Skeletal muscle satellite cell (primary cell): Measurements from ENCODE around the gene INPP5A.

Experiments used
- H3K27me3 ChIP-seq: 2 replicates; pipeline ENCODE4 v1.7.0; 2013; ENCODE audit warnings: low read length; ENCODE audit not compliant: control insufficient read depth, insufficient read depth
- H3K36me3 ChIP-seq: 2 replicates; pipeline ENCODE4 v1.7.0; 2013; ENCODE audit warnings: mild to moderate bottlenecking, control low read depth, low read length; ENCODE audit not compliant: insufficient read depth
- H3K4me1 ChIP-seq: 2 replicates; pipeline ENCODE4 v1.7.0; 2013; ENCODE audit warnings: low read length; ENCODE audit not compliant: control insufficient read depth, insufficient read depth
- H3K4me2 ChIP-seq: 2 replicates; pipeline ENCODE4 v1.7.0; 2013; ENCODE audit warnings: mild to moderate bottlenecking, low read length
- H3K4me3 ChIP-seq: 2 replicates; pipeline ENCODE4 v1.7.0; 2013; ENCODE audit warnings: low read length
- H3K9ac ChIP-seq: 2 replicates; pipeline ENCODE4 v1.7.0; 2013; ENCODE audit warnings: mild to moderate bottlenecking, low read depth, low read length, moderate library complexity
- H3K9me3 ChIP-seq: replicated peaks from 2 replicates; pipeline ENCODE4 v1.7.0; 2013; ENCODE audit warnings: mild to moderate bottlenecking, control low read depth, low read length

The INPP5A gene

GRCh38 chr10:132809232-132810140 lies 271.9 kb downstream of the INPP5A start:
- Histone ChIP-seq H3K4me1 (no peaks in the 10 kb centered on the region), H3K9ac (no peak overlapping the region), H3K4me3 (no peak overlapping the region), H3K36me3 (no peaks in the 10 kb centered on the region), H3K9me3 (no peaks in the 10 kb centered on the region), H3K4me2 (no peak overlapping the region), H3K27me3 (peaks cover 3% of the 10 kb centered on the region)

- peaks cover 10% of the 10 kb centered on the region for H3K27me3 ChIP-seq
- no peak overlapping the region for H3K4me3 ChIP-seq
- H3K36me3 ChIP-seq, result no peaks in the 10 kb centered on the region
- H3K4me2 ChIP-seq, result no peak overlapping the region
- no peaks in the 10 kb centered on the region for H3K9me3 ChIP-seq
- no peaks in the 10 kb centered on the region for H3K4me1 ChIP-seq
- no peak overlapping the region for H3K9ac ChIP-seq
Observed at GRCh38 chr10:132810141-132810806, 272.7 kb downstream of the INPP5A start.

GRCh38 chr10:132810807-132811700 lies 273.5 kb downstream of the INPP5A start:
- peaks cover 11% of the 10 kb centered on the region for H3K27me3 ChIP-seq
- H3K9ac ChIP-seq, result no peak overlapping the region
- H3K36me3 ChIP-seq, result no peaks in the 10 kb centered on the region

GRCh38 chr10:132811891-132812481 lies 274.4 kb downstream of the INPP5A start:
- Histone ChIP-seq H3K27me3 (peaks cover 12% of the 10 kb centered on the region), H3K9me3 (no peaks in the 10 kb centered on the region), H3K4me1 (no peaks in the 10 kb centered on the region), H3K4me3 (no peak overlapping the region), H3K9ac (no peak overlapping the region), H3K36me3 (no peaks in the 10 kb centered on the region), H3K4me2 (no peak overlapping the region)

More at GRCh38 chr10:132810807-132811700, 273.5 kb downstream of the INPP5A start:
- no peak overlapping the region for H3K4me3 ChIP-seq
- H3K9me3 ChIP-seq, result no peaks in the 10 kb centered on the region
- H3K4me2 ChIP-seq, result no peak overlapping the region
- no peaks in the 10 kb centered on the region for H3K4me1 ChIP-seq

GRCh38 chr10:132812520-132812919 lies 274.9 kb downstream of the INPP5A start:
- H3K9ac ChIP-seq, result no peak overlapping the region
- H3K4me3 ChIP-seq, result no peak overlapping the region
- H3K4me2 ChIP-seq, result no peak overlapping the region
- no peaks in the 10 kb centered on the region for H3K9me3 ChIP-seq
- H3K36me3 ChIP-seq, result no peaks in the 10 kb centered on the region
- no peaks in the 10 kb centered on the region for H3K4me1 ChIP-seq
- peaks cover 12% of the 10 kb centered on the region for H3K27me3 ChIP-seq

DNA sequence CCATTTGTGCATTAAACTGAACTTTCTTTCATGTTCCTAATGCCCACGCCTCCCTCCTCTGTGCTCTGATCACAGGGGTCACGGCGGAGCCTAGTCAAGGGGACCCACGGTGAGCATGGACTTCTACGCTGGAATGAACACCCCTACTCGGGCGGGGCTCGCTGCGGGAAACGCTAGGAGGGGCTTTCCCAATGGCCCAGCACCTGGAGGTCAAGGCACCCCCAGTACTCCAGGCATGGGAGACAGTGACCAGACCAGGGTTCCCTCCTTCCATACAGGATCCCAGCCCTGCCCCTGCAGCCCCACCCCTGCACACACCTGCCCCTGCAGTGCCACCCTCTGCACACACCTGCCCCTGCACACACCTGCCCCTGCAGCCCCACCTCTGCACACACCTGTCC lies 275.4 kb downstream of the INPP5A start:
- no peak overlapping the region for H3K9ac ChIP-seq
- H3K36me3 ChIP-seq, result no peaks in the 10 kb centered on the region
- no peaks in the 10 kb centered on the region for H3K9me3 ChIP-seq
- H3K27me3 ChIP-seq, result peaks cover 12% of the 10 kb centered on the region
- no peak overlapping the region for H3K4me3 ChIP-seq
- H3K4me1 ChIP-seq, result no peaks in the 10 kb centered on the region
- H3K4me2 ChIP-seq, result no peak overlapping the region

DNA sequence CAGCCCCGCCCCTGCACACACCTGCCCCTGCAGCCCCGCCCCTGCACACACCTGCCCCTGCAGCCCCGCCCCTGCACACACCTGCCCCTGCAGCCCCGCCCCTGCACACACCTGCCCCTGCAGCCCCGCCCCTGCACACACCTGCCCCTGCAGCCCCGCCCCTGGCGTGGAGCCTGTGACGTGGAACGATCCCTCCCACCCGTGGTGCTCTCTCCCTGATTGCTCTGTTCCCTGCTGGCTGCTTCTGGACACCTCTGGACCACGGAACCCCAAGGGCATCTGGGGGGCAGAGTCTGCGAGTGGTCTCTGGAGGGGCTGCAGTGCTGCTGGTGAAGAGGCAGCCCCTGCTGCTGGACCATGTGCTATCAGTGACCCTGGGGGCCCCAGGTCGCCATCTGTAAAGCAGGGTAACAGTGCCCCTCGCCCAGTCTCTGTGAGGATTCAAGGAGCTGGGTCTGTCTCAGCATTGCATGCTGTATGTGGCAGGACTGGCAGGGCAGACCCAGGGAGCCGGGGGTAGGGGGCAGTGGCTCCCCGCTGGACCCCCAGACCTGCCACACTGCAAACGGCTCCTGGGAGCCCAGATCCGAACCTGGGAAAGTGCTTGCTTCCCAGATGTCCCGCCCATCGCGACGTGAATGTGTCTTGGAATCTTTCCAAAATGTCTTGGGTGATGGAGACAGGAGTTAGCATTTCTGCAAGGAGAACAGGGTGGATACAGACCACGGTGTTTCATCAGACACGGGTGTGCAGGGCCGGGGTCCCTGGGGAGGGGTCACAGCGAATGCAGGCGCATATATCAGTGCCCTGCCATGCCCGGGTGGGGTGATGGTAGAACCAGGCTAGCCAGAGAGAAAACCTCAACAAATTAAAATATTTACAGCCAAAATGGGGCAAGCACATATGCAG lies 276.2 kb downstream of the INPP5A start:
- Histone ChIP-seq H3K9me3 (no peaks in the 10 kb centered on the region), H3K4me1 (no peaks in the 10 kb centered on the region), H3K27me3 (peaks cover 12% of the 10 kb centered on the region), H3K4me2 (no peak overlapping the region), H3K9ac (no peak overlapping the region), H3K36me3 (no peaks in the 10 kb centered on the region), H3K4me3 (no peak overlapping the region)

- no peaks in the 10 kb centered on the region for H3K4me1 ChIP-seq
- no peaks in the 10 kb centered on the region for H3K36me3 ChIP-seq
- H3K9me3 ChIP-seq, result peaks cover 3% of the 10 kb centered on the region
- peaks cover 12% of the 10 kb centered on the region for H3K27me3 ChIP-seq
- no peak overlapping the region for H3K4me3 ChIP-seq
- no peak overlapping the region for H3K4me2 ChIP-seq
- no peak overlapping the region for H3K9ac ChIP-seq
Observed at GRCh38 chr10:132814469-132814856, 276.9 kb downstream of the INPP5A start.

DNA sequence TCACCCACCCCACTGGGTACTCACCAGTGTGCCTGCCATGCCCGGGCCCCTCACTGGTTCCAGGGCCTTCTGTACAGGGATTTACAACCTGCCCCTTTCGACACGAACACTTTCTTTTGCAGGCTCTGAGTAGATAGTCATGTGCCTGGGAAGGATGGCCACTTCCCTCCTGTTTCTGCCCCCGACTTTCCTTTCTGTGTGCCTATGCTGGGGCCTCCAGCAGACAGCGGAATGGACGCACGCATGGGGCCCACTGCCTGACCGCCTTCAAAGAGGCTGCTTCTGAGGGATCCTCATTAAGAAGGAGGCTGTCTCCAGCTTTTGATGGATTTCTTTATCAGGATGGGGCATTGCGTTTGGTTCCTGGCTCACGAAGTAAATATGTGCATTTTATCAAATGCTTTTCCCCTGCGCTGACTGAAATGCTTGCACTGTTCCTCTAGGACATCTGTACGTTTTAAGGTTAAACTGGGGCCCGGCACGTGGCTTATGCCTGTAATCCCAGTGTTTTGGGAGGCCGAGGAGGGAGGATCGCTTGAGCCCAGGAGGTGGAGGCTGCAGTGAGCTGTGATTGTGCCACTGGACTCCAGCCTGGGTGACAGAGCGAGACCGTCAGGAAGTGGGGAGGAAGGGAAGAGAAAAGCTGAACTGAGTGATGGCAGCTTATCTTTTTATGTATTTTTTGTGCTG lies 277.7 kb downstream of the INPP5A start:
- Histone ChIP-seq H3K4me3 (no peak overlapping the region), H3K4me2 (no peak overlapping the region), H3K27me3 (peaks cover 12% of the 10 kb centered on the region), H3K9me3 (peaks cover 6% of the 10 kb centered on the region), H3K36me3 (no peaks in the 10 kb centered on the region), H3K9ac (no peak overlapping the region), H3K4me1 (no peaks in the 10 kb centered on the region)

GRCh38 chr10:132816718-132817117 lies 279.1 kb downstream of the INPP5A start:
- Histone ChIP-seq H3K36me3 (no peaks in the 10 kb centered on the region), H3K9me3 (peaks cover 6% of the 10 kb centered on the region), H3K4me2 (no peak overlapping the region), H3K4me3 (no peak overlapping the region), H3K9ac (no peak overlapping the region), H3K4me1 (no peaks in the 10 kb centered on the region), H3K27me3 (peaks cover 12% of the 10 kb centered on the region)
